BE2C (cell line): Measurements from ENCODE around the gene PAPSS2.

ENCODE experiments used
- DNase-seq: peaks from one replicate; pipeline ENCODE4 v3.0.0-alpha.2; 2020
- H3K27me3 ChIP-seq: fragments of 250-450 bp; sonication (Bioruptor Pico); 2 replicates; pipeline ENCODE4 v1.5.1; 2020; ENCODE audit warnings: mild to moderate bottlenecking
- H3K36me3 ChIP-seq: fragments of 250-450 bp; sonication (Bioruptor Pico); 2 replicates; pipeline ENCODE4 v1.5.1; 2020; ENCODE audit warnings: mild to moderate bottlenecking
- H3K4me1 ChIP-seq: fragments of 250-450 bp; sonication (Bioruptor Pico); 2 replicates; pipeline ENCODE4 v1.5.1; 2020
- H3K4me3 ChIP-seq: 2 replicates; pipeline ENCODE4 v1.5.1; 2011; ENCODE audit warnings: low read depth, low read length
- H3K9me3 ChIP-seq: fragments of 250-450 bp; sonication (Bioruptor Pico); 2 replicates; pipeline ENCODE4 v1.5.1; 2020
- TF ChIP-seq, protein P1 (sequence below): IDR thresholded peaks from 2 replicates; pipeline ENCODE4 v1.5.1; 2012; ENCODE audit warnings: mild to moderate bottlenecking, low read depth, low read length

PAPSS2 gene

DNA sequence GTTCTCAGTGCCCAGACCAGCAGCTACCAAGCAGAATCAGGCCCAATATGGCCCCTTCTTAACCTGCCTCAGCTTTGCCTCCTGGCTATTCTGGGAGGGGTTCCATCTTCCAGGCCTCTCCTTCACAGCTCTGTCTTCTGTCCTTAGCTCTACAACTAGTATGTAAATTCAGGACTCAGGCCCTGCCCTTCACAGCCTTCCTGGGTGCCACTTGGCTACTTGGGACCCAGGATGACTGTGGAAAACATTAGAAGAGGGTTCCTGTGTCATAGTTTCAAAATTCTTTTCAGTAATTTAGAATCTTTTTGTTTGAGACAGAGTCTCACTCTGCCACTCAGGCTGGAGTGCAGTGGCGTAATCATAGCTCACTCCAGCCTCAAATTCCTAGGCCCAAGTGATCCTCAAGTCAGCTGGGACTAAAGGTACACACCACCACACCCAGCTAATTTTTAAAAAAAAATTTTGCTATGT, 33.2 kb upstream of the PAPSS2 start:
- no peak for DNase-seq
- H3K27me3 ChIP-seq = no peaks in the 10 kb centered on the region
- H3K4me3 ChIP-seq = no peak overlapping the region
- no peaks in the 10 kb centered on the region for H3K4me1 ChIP-seq
- H3K36me3 ChIP-seq = no peaks in the 10 kb centered on the region
- no peaks in the 10 kb centered on the region for H3K9me3 ChIP-seq
- TF ChIP-seq, protein P1, sequence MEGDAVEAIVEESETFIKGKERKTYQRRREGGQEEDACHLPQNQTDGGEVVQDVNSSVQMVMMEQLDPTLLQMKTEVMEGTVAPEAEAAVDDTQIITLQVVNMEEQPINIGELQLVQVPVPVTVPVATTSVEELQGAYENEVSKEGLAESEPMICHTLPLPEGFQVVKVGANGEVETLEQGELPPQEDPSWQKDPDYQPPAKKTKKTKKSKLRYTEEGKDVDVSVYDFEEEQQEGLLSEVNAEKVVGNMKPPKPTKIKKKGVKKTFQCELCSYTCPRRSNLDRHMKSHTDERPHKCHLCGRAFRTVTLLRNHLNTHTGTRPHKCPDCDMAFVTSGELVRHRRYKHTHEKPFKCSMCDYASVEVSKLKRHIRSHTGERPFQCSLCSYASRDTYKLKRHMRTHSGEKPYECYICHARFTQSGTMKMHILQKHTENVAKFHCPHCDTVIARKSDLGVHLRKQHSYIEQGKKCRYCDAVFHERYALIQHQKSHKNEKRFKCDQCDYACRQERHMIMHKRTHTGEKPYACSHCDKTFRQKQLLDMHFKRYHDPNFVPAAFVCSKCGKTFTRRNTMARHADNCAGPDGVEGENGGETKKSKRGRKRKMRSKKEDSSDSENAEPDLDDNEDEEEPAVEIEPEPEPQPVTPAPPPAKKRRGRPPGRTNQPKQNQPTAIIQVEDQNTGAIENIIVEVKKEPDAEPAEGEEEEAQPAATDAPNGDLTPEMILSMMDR = no peak

GRCh38 chr10:87630171-87630570, 29.5 kb upstream of the PAPSS2 start:
- Histone ChIP-seq H3K27me3 (no peaks in the 10 kb centered on the region), H3K36me3 (no peaks in the 10 kb centered on the region), H3K9me3 (no peaks in the 10 kb centered on the region), H3K4me3 (no peak overlapping the region), H3K4me1 (no peaks in the 10 kb centered on the region)
- DNase-seq = no peak
- TF ChIP-seq, protein P1 = no peak

- no peak for DNase-seq
- no peaks in the 10 kb centered on the region for H3K27me3 ChIP-seq
- no peaks in the 10 kb centered on the region for H3K9me3 ChIP-seq
- H3K4me3 ChIP-seq = no peak overlapping the region
- no peaks in the 10 kb centered on the region for H3K36me3 ChIP-seq
- TF ChIP-seq, protein P1 = no peak
- no peaks in the 10 kb centered on the region for H3K4me1 ChIP-seq
Measured at GRCh38 chr10:87632454-87632853, 27.2 kb upstream of the PAPSS2 start.

DNA sequence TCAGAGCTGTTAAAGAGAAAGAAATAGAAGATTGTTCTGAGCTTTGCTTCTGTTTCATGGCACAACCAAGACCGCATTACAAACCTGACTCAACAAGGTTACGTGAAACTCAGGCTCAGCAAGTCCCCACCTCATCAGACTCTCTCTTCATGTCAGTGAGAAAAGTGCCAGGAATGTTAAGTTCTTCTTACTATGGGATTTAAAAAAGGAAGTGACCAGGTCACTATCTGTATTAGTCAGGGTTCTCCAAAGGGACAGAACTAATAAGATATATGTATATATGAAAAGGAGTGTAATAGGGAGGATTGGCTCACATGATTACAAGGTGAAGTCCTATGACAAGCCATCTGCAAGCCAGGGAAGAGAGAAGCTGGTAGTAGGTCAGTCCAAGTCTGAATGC, 25.4 kb upstream of the PAPSS2 start:
- no peaks in the 10 kb centered on the region for H3K27me3 ChIP-seq
- H3K9me3 ChIP-seq = no peaks in the 10 kb centered on the region
- no peak overlapping the region for H3K4me3 ChIP-seq
- no peak for DNase-seq
- H3K36me3 ChIP-seq = no peaks in the 10 kb centered on the region
- TF ChIP-seq, protein P1 = no peak
- H3K4me1 ChIP-seq = no peaks in the 10 kb centered on the region

- H3K4me1 ChIP-seq = no peaks in the 10 kb centered on the region
- TF ChIP-seq, protein P1 = no peak
- no peak overlapping the region for H3K4me3 ChIP-seq
- H3K27me3 ChIP-seq = no peaks in the 10 kb centered on the region
- no peak for DNase-seq
- H3K9me3 ChIP-seq = no peaks in the 10 kb centered on the region
- no peaks in the 10 kb centered on the region for H3K36me3 ChIP-seq
Measured at GRCh38 chr10:87635498-87636312, 24.0 kb upstream of the PAPSS2 start.

- Histone ChIP-seq H3K4me3 (no peak overlapping the region), H3K27me3 (no peaks in the 10 kb centered on the region), H3K4me1 (no peaks in the 10 kb centered on the region), H3K9me3 (no peaks in the 10 kb centered on the region), H3K36me3 (no peaks in the 10 kb centered on the region)
- DNase-seq = no peak
- TF ChIP-seq, protein P1 = no peak
Measured at GRCh38 chr10:87636313-87636915, 23.3 kb upstream of the PAPSS2 start.
